T-helper 17 cell (primary cell): Measurements from ENCODE around the gene PI4K2B. TPM values are rescaled to one million over a fixed set of nuclear protein-coding genes. Genes with fewer than 3 reads are reported as not detected.
"Not testable (repeated sequence)": the region's sequence is repeated elsewhere in the genome, so short reads cannot be mapped to it uniquely, and the experiment has no call there.

Experiments
- ATAC-seq: fragments of 150-1000 bp; cut with Tn5 transposase; 2 replicates; pipeline ENCODE4 v1.10.0; 2021; ENCODE audit warnings: mild to moderate bottlenecking, moderate library complexity
- DNase-seq, 3 donors: peaks; one replicate each; pipeline versions ENCODE4 v3.0.0 to v3.0.0-alpha.2; 2020 to 2021
- H3K9me3 ChIP-seq: one replicate; pipeline ENCODE4 v1.7.0; 2013; ENCODE audit warnings: low read length, mild to moderate bottlenecking; ENCODE audit not compliant: control insufficient read depth, poor library complexity, severe bottlenecking
- H3K27ac Mint-ChIP-seq: one replicate; pipeline ENCODE4 v1.8.0; 2022; ENCODE audit warnings: mild to moderate bottlenecking, moderate library complexity, mixed read lengths
- H3K27me3 Mint-ChIP-seq: one replicate; pipeline ENCODE4 v1.8.0; 2022; ENCODE audit warnings: mixed read lengths
- H3K36me3 Mint-ChIP-seq: one replicate; pipeline ENCODE4 v1.8.0; 2022; ENCODE audit warnings: low read depth, mixed read lengths
- H3K4me1 Mint-ChIP-seq: one replicate; pipeline ENCODE4 v1.8.0; 2022; ENCODE audit warnings: mild to moderate bottlenecking, mixed read lengths
- H3K4me3 Mint-ChIP-seq: one replicate; pipeline ENCODE4 v1.8.0; 2022; ENCODE audit warnings: mild to moderate bottlenecking, moderate library complexity, mixed read lengths
- total RNA-seq, 4 donors: library from RNA in 2 of 4; stranded (reverse) in 2 of 4; gene quantifications; one replicate each; pipeline ENCODE4 v1.2.3 and lab custom pipeline; 2022 to 2026

Gene PI4K2B
- total RNA-seq, 2 donors from 2014 or later = 12.6 to 12.8 TPM

DNA sequence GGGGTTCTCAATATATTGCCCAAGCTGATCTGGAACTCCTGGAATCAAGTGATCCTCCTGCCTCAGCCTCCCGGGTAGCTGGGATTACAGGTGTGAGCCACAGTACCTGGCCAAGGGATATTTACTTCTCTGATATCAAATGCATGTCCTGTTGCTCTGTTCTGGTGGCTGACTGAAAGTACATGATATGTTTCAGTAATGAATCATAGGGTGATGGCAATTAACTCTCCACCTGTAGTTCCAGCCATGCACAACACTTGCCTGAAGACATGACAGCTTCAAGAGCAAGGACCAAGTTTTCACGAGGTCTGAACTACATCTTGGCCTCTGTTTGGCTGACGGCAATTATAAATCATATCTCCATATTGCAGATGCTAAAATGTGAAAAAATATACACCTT lies 87.9 kb downstream of the PI4K2B start:
- peaks cover 4% of the 10 kb centered on the region for H3K36me3 Mint-ChIP-seq
- no peak overlapping the region for H3K27ac Mint-ChIP-seq
- no peaks in the 10 kb centered on the region for H3K9me3 ChIP-seq
- ATAC-seq (no peak), DNase-seq (no peak)
- H3K27me3 Mint-ChIP-seq = no peaks in the 10 kb centered on the region
- H3K4me3 Mint-ChIP-seq = no peak overlapping the region
- H3K4me1 Mint-ChIP-seq = no peaks in the 10 kb centered on the region

GRCh38 chr4:25328463-25328862 lies 94.6 kb downstream of the PI4K2B start:
- not testable (repeated sequence) for H3K9me3 ChIP-seq, H3K36me3 Mint-ChIP-seq, DNase-seq, ATAC-seq, H3K4me3 Mint-ChIP-seq, H3K27me3 Mint-ChIP-seq
- Mint-ChIP-seq H3K27ac (peak overlapping the region; percentile 9), H3K4me1 (peaks cover 15% of the 10 kb centered on the region)

Other genes with a start within 250 kb of the PI4K2B start
- gene LGI2, start 203.1 kb upstream of the PI4K2B start, total RNA-seq = not detected
- gene SEPSECS, start 73.6 kb upstream of the PI4K2B start, total RNA-seq = 10 to 100 TPM; 15.9 to 21.2 TPM
- gene ZCCHC4, start 78.7 kb downstream of the PI4K2B start, total RNA-seq = 10 to 100 TPM in 1 of 2 donors, 1 to 10 TPM in 1; 8.8 to 11.4 TPM
- gene ANAPC4, start 143.2 kb downstream of the PI4K2B start, total RNA-seq = 10 to 100 TPM; 36.2 to 41.4 TPM